Measurements from ENCODE around the gene GIMAP7. TPM values are rescaled to one million over a fixed set of nuclear protein-coding genes. Genes with fewer than 3 reads are reported as not detected.

Gene GIMAP7
- polyA plus RNA-seq, 1 of the 3 experiments (the other 2 are of a cell fraction), result not detected

GRCh38 chr7:150564566-150564965 lies 49.9 kb downstream of the GIMAP7 start:
- Histone ChIP-seq H4K20me1 (ENCODE audit: insufficient read depth) (no peaks in the 10 kb centered on the region), H3K79me2 (ENCODE audit: insufficient read depth) (no peaks in the 10 kb centered on the region), H3K4me2 (no peak overlapping the region), H3F3A (replicated peaks; ENCODE audit: insufficient read depth) (no peaks in the 10 kb centered on the region), H2AFZ (ENCODE audit: low read depth) (no peak overlapping the region), H3K9ac (no peak overlapping the region), H3K36me3 (replicated peaks in 1 of 2; ENCODE audit: control insufficient read depth in 1 of 2, insufficient read depth in 2 of 2, low read length in 1 of 2) (no peaks in the 10 kb centered on the region), H3K27ac (ENCODE audit: low read depth in 2 of 2, low read length in 1 of 2) (no peak overlapping the region), H3K4me1 (ENCODE audit: control insufficient read depth in 1 of 2, insufficient read depth in 2 of 2, low read depth in 1 of 2, low read length in 1 of 2) (no peaks in the 10 kb centered on the region), H3K9me3 (no peaks in the 10 kb centered on the region), H3K4me3 (ENCODE audit: low read depth in 2 of 2, low read length in 1 of 2) (no peak overlapping the region), H3K9me2 (no peaks in the 10 kb centered on the region), H3K27me3 (ENCODE audit: insufficient read depth) (no peaks in the 10 kb centered on the region)
- WGBS (ENCODE audit: low lambda C conversion rate), result 2% methylated on average over 3 of the region's 3 CpGs
- TF ChIP-seq NRF1 (IDR thresholded peaks at IDR 0.05; ENCODE audit: low read depth, low read length) (no peak), GABPA (IDR thresholded peaks at IDR 0.05; ENCODE audit: low read depth) (no peak), RCOR1 (IDR thresholded peaks at IDR 0.05; ENCODE audit: low read length) (no peak), FOXJ3 (CRISPR knock-in tag; IDR thresholded peaks at IDR 0.05) (no peak), SIN3A (IDR thresholded peaks at IDR 0.05; ENCODE audit: borderline replicate concordance, low read depth, low read length) (no peak), EZH2phosphoT487 (IDR thresholded peaks at IDR 0.05; ENCODE audit: borderline replicate concordance, low read depth) (no peak), RAD21 (IDR thresholded peaks at IDR 0.05; ENCODE audit: low read length) (no peak)
- no peak for DNase-seq
- ChIA-PET CTCF (interaction anchor here (1.0 to 1.3 kb wide), 2 partner anchors 18 kb away, joined by 3 read pairs; no protein-coding TSS in a partner anchor), POLR2A (no interaction called here)

- H3K27me3 ChIP-seq (ENCODE audit: insufficient read depth), result no peaks in the 10 kb centered on the region
- H3K9me2 ChIP-seq, result no peaks in the 10 kb centered on the region
- H2AFZ ChIP-seq (ENCODE audit: low read depth), result no peak overlapping the region
- POLR2A ChIA-PET, result no interaction called here
- TF ChIP-seq YY1 (IDR thresholded peaks at IDR 0.05; ENCODE audit: low read depth) (no peak), RAD21 (IDR thresholded peaks at IDR 0.05; ENCODE audit: low read length) (no peak), FOXJ3 (CRISPR knock-in tag; IDR thresholded peaks at IDR 0.05) (no peak), USF1 (IDR thresholded peaks at IDR 0.05; ENCODE audit: borderline replicate concordance, low read depth) (no peak), NFIC (IDR thresholded peaks at IDR 0.05; ENCODE audit: borderline replicate concordance) (no peak), USF2 (IDR thresholded peaks at IDR 0.05; ENCODE audit: borderline replicate concordance, low read depth, low read length) (no peak), EZH2phosphoT487 (IDR thresholded peaks at IDR 0.05; ENCODE audit: borderline replicate concordance, low read depth) (no peak), PBX3 (IDR thresholded peaks at IDR 0.05) (no peak), FOSL2 (IDR thresholded peaks at IDR 0.05; ENCODE audit: borderline replicate concordance, low read depth) (no peak)
- CTCF ChIA-PET, result interaction anchor here (1.0 kb wide), 1 partner anchor 17 kb away, joined by 3 read pairs; no protein-coding TSS in a partner anchor
- no peaks in the 10 kb centered on the region for H3F3A ChIP-seq (replicated peaks; ENCODE audit: insufficient read depth)
- H4K20me1 ChIP-seq (ENCODE audit: insufficient read depth), result no peaks in the 10 kb centered on the region
- no peaks in the 10 kb centered on the region for H3K9me3 ChIP-seq
- no peak overlapping the region for H3K27ac ChIP-seq (ENCODE audit: low read depth in 2 of 2, low read length in 1 of 2)
- no peak overlapping the region for H3K9ac ChIP-seq
- H3K4me2 ChIP-seq, result no peak overlapping the region
- H3K4me1 ChIP-seq (ENCODE audit: control insufficient read depth in 1 of 2, insufficient read depth in 2 of 2, low read depth in 1 of 2, low read length in 1 of 2), result no peaks in the 10 kb centered on the region
- no peak for DNase-seq
- H3K36me3 ChIP-seq (replicated peaks in 1 of 2; ENCODE audit: control insufficient read depth in 1 of 2, insufficient read depth in 2 of 2, low read length in 1 of 2), result no peaks in the 10 kb centered on the region
- no peaks in the 10 kb centered on the region for H3K79me2 ChIP-seq (ENCODE audit: insufficient read depth)
- WGBS (ENCODE audit: low lambda C conversion rate), result 21% methylated on average over 7 of the region's 7 CpGs
- H3K4me3 ChIP-seq (ENCODE audit: low read depth in 2 of 2, low read length in 1 of 2), result no peak overlapping the region
Measured at GRCh38 chr7:150565239-150565638, 50.6 kb downstream of the GIMAP7 start.

All from SK-N-SH (cell line).